Activated naive CD4-positive, alpha-beta T cell (primary cell): Measurements from ENCODE around the gene ARMH1.
"Not testable (repeated sequence)": the region's sequence is repeated elsewhere in the genome, so short reads cannot be mapped to it uniquely, and the experiment has no call there.

Experiments
- DNase-seq, 4 experiments: peaks; one replicate each; lab custom pipeline; 2025; lab: John Stamatoyannopoulos, UW

Gene ARMH1

DNA sequence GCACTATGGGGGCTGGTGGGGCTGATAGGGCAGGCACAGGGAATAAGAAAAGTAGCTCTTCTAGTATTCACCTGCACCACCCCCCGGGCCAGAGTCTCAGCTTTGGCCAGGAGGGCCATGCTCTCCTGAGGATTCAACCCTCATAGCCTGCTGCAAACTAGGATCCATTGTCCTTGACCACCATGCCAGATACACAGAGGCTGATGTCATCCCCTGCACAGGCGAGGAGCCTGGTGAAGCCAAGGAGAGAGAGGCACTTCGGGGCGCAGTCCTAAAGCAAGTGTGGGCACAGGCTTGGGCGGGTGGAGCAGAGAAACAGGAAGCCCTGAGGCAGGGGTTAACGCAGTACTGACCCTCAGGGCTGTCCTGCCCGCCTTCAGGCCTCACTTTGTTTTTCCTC lies 29.7 kb upstream of the ARMH1 start:
- DNase-seq: no peak

- DNase-seq: no peak
Measured at GRCh38 chr1:44645476-44646244, 28.9 kb upstream of the ARMH1 start.

DNA sequence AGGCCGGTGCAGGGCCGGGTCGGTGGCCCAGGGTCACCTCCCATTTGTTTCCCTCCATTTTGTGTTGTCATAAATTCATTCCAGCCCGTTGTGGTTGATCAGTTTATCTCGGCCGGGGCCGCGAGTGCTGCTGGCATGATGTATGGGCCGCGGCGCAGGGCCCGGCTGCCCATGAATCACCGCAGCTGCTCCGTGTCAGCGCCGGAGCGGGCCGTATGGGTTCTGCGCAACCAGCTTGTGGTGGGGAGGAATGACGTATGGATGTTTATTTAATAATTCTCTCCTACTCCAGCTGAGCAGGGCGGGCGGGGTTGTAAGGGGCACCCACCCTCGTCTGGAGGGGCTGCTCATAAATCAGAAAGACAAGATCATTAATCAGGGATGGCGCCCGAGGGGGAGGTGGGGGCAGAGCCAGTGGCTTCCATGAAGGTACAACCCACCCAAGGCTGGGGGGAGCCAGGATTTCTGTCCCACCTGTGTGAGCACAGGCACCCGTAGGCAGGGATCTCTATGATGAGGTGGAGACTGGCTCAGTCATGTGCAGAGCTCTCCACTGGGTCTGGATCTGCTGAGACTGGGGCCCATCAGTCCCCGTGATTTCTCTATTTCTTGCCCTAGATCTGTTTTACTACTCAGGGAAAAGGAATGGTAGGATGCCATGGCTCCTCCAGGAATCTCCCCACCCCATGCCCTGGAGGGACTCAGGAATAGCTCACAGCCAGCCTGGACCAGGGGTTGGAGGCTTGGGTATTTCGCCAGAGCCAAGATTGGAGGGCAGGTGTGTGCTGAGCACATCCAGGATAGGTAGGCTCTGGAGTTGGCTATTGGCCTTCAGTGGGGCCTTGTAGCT lies 28.0 kb upstream of the ARMH1 start:
- DNase-seq: no peak

- no peak for DNase-seq
Measured at GRCh38 chr1:44647896-44648295, 26.6 kb upstream of the ARMH1 start.

- DNase-seq: no peak
Measured at GRCh38 chr1:44648529-44649250, 25.8 kb upstream of the ARMH1 start.

GRCh38 chr1:44649788-44650158 lies 24.7 kb upstream of the ARMH1 start:
- no peak for DNase-seq

- DNase-seq: no peak
Measured at GRCh38 chr1:44650159-44650831, 24.2 kb upstream of the ARMH1 start.

DNA sequence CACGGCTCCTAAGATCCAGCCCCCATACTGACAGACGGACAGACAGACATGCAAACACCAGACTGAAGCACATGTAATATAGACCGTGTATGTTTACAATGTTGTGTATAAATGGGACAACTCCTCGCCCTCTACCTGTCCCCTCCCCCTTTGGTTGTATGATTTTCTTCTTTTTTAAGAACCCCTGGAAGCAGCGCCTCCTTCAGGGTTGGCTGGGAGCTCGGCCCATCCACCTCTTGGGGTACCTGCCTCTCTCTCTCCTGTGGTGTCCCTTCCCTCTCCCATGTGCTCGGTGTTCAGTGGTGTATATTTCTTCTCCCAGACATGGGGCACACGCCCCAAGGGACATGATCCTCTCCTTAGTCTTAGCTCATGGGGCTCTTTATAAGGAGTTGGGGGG lies 23.4 kb upstream of the ARMH1 start:
- DNase-seq: no peak

DNA sequence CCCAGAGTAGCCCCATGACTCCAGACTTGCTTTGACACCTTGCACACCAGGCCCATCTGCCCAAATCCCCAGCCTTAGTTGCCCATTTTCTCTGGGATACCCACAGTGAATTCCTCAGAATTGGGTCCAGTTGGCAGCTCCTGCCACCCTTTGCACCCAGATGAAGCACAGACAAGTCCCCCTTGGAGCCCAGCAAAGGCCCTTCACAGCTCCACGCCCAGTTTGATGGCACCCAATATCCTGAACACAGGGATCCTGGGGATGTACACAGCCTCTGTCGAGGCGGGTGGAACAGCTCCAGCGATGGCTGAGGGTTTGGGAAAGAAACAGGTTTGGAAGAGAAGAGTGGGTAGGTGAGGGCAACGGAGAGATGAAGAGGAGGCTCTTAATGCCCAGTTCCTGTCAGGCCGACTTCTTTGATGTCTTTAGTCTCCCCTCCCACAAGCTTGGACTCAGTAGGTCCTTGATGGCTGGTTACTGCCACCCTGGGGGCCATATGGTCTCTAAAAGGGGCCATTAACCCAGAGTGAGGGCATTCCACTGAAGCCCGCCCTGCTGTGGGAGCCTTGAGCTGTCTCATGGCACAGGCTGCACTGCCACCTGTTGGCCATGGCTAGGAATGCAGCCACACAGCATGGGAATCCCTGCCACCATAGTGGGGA lies 21.9 kb upstream of the ARMH1 start:
- DNase-seq: peak; percentile 49 to 73 (median 60)

DNA sequence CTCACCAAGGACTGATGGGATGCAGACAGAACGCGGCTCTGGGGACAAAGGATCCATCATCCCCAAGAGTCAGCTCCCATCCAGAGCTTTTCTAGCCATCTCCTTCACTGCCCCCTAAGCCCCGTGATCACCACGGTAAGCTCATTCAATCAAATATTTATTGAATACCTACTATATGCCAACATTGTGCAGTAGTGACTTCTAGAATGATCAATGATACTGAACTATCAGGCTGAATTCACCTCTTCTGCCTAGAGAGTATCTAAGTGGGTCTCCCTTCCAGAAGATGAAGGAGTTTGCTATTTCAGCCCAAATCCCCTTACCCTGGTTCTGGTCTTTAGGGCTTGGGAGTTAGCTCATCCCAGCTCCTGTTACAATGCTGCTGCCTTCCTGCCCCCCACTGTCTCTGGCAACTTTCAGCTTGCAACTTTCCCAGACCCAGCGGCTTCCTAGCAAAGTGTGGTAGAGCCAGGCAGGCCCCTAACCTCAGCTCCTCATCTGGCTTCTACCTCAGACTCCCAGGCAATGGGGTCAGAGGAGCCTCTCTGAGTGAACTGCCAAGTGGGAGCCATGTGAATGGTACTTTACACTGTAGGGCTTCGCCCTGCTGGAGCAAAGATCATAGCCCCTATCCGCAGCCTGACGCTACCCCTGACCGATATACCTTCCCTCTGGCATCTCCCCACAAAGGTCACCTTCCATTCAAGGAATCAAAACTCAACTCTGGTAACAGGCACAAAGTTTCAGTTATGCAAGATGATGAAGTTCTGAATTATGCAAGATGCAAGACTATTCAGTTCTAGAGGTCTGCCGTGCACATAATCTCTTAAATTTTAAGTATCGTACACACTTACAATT lies 21.2 kb upstream of the ARMH1 start:
- no peak for DNase-seq

DNA sequence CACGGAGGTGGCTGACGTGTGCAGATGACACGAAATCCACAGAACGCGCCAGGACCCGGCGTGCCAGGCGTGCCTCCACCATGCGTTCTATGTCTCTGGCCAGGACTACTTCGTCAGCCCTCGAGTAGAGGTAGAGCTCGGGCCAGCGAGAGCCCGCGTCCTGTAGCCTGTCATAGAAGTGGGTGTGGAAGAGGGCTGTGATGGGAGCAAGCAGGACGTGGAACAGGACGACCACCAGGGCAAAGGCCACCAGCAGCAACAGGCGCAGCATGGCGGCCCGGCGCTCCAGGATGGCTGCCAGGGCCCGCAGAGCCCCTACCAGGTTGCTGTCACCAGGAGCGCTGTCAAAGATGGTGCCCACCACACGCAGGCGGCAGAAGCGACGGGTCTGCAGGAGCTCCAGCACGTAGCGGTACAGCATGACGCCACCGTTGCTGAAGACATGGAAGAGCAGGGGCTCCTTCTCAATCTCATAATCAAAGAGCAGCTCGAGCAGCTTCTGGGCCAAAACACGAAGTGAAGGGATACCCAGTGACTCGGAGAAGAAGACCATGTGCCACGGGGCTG lies 19.8 kb upstream of the ARMH1 start:
- no peak for DNase-seq

DNA sequence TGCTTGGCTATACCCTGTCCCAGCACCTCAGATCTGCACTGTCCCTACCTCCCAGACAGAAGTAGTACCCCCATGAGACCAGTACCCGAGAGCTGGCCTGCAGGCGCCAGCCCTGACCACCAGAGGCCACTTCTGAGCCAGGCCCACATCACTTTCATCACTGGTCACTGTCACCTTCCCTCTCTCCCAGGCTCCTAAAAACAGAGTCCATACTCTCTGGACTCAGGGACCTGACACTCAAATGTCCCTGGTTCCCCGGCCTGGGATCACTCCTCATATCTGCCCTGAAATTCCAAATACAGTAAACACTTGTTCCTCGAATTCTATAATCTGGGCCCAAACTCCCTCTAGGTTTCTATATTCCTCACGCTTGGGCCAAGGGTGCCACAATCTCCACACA lies 18.9 kb upstream of the ARMH1 start:
- DNase-seq: no peak

DNA sequence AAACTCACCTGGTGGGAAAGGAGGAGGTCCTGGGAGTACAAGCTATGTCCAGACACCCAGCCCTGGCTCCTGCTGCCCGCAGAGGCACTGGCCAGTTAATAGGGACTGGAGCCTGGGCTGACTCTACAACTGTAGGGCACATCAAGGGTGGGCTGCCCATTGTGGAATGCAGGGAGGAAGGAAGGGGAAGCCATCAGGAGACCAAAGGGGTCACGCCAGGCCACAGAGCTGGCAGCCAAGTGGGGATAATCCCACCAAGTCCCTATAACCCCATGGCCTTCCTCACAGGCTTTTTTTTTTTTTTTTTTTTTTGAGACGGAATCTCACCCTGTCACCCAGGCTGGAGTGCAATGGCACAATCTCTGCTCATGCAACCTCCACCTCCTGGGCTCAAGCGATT lies 14.9 kb upstream of the ARMH1 start:
- DNase-seq: no peak

DNA sequence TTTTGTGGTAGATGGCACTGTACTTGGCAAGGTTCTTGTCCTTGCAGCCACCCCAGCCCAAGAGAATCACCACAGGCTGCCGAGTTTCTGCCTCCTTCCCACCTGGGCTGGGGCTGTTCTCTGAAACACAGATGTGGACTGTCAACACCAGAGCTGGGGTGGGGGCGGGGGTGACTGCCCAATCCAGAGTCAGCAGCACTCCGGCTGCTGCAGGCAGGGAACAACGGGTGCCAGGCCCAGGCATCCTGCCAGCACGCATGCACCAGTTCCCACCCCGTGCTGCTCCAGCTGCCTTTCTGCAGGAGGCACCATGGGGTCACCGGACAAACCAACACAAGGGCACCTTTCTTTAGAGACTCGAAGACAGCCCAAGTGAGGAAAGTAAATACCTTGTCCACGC lies 14.3 kb upstream of the ARMH1 start:
- no peak for DNase-seq

- no peak for DNase-seq
Measured at GRCh38 chr1:44661781-44662682, 12.5 kb upstream of the ARMH1 start.

DNA sequence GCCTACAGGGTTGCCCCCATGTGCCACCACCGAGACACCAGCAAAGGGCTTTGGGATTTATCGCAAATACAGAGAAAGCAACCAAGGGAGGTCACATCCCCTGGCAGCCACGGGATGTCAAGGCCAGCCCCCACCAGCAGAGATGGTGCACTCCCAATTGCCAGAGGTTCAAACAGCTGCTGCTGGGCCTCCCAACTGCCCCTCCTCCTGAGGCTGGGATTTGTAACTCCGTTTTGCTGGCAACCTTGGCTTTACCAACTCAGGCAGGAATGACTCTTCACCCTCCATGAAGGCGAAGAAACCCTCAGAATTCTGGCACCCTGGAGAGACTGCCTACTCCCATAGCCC lies 11.9 kb upstream of the ARMH1 start:
- no peak for DNase-seq

DNA sequence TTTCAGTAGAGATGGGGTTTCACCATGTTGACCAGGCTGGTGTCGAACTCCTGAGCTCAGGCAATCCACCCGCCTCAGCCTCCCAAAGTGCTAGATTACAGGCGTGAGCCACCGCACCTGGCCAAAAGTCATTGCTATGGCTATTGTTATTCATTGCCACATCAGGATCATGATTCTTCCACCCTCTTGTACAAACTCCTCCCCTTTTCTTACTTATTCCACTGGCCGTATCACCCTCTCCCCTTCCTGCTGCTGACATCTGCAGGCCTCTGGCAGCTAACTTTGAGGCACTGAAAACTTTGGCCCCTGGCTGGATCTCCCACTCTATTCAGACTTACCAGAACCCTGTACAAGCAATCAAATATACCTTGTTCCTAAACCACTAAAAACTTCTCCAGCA lies 11.1 kb upstream of the ARMH1 start:
- no peak for DNase-seq

- DNase-seq: no peak
Measured at GRCh38 chr1:44664730-44665370, 9.7 kb upstream of the ARMH1 start.

DNA sequence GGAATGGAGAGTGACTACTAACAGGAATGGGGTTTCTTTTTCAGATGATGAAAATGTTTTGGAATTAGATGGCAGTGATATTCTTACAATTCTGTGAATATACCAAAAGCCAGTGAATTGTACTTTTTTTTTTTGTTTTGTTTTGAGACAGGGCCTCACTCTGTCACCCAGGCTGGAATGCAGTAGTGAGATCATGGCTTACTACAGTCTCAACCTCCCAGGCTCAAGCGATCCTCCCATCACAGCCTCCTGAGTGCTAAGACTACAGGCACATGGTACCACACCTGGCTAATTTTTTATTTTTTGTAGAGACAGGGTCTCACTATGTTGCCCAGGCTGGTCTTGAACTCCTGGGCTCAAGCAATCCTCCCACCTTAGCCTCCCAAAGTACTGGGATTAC lies 7.8 kb upstream of the ARMH1 start:
- not testable (repeated sequence) for DNase-seq
